Endothelial cell of hepatic sinusoid (primary cell): ENCODE measurements around the gene ARMC9.
"Not testable (repeated sequence)": the region's sequence is repeated elsewhere in the genome, so short reads cannot be mapped to it uniquely, and the experiment has no call there.

Experiments
- in situ Hi-C: cut with HindIII; loops from 2 replicates; pipeline ENCODE4 v1.10.0; 2017; ENCODE audit warnings: low sequenced_read_pairs

Gene ARMC9

GRCh38 chr2:231181860-231182512 is 16.4 kb upstream of the ARMC9 start:
- in situ Hi-C loops = no loop called here

GRCh38 chr2:231182513-231182899 is 15.9 kb upstream of the ARMC9 start:
- in situ Hi-C loops = no loop called here

GRCh38 chr2:231183851-231184250 is 14.6 kb upstream of the ARMC9 start:
- in situ Hi-C loops = no loop called here

GRCh38 chr2:231184319-231184718 is 14.1 kb upstream of the ARMC9 start:
- in situ Hi-C loops = no loop called here

GRCh38 chr2:231185050-231185725 is 13.2 kb upstream of the ARMC9 start:
- in situ Hi-C loops = no loop called here

GRCh38 chr2:231185886-231186285 is 12.5 kb upstream of the ARMC9 start:
- in situ Hi-C loops = no loop called here

GRCh38 chr2:231186325-231186724 is 12.1 kb upstream of the ARMC9 start:
- in situ Hi-C loops = no loop called here

GRCh38 chr2:231187736-231188505 is 10.5 kb upstream of the ARMC9 start:
- in situ Hi-C loops = no loop called here

GRCh38 chr2:231188506-231189170 is 9.8 kb upstream of the ARMC9 start:
- in situ Hi-C loops = no loop called here

- in situ Hi-C loops = no loop called here
Observed at GRCh38 chr2:231189171-231189530, 9.3 kb upstream of the ARMC9 start.

GRCh38 chr2:231189571-231190495 is 8.6 kb upstream of the ARMC9 start:
- in situ Hi-C loops = loop anchor here (5.0 kb wide), 2 partner anchors 37 to 83 kb away; no protein-coding TSS in a partner anchor

GRCh38 chr2:231190531-231191197 is 7.8 kb upstream of the ARMC9 start:
- in situ Hi-C loops = loop anchor here (5.0 kb wide), 2 partner anchors 37 to 83 kb away; no protein-coding TSS in a partner anchor

GRCh38 chr2:231191896-231192872 is 6.2 kb upstream of the ARMC9 start:
- in situ Hi-C loops = loop anchor here (5.0 kb wide), 2 partner anchors 35 to 85 kb away; no protein-coding TSS in a partner anchor

- in situ Hi-C loops = loop anchor here (5.0 kb wide), 2 partner anchors 34 to 86 kb away; no protein-coding TSS in a partner anchor
Observed at GRCh38 chr2:231193216-231193615, 5.2 kb upstream of the ARMC9 start.

GRCh38 chr2:231196592-231196991 is 1.8 kb upstream of the ARMC9 start:
- in situ Hi-C loops = no loop called here

- in situ Hi-C loops = not testable (repeated sequence)
Observed at GRCh38 chr2:231197196-231197595, 1.2 kb upstream of the ARMC9 start.

- in situ Hi-C loops = no loop called here
Observed at GRCh38 chr2:231197706-231198290, 633 bp upstream of the ARMC9 start.

- in situ Hi-C loops = no loop called here
Observed at GRCh38 chr2:231199219-231199618, 788 bp downstream of the ARMC9 start.
